GM12892 (cell line): ENCODE results near the gene TMEM150C.
"Not testable (repeated sequence)": the region's sequence is repeated elsewhere in the genome, so short reads cannot be mapped to it uniquely, and the experiment has no call there.

Source experiments
- POLR2A ChIP-seq: IDR thresholded peaks from 2 replicates; pipeline ENCODE4 v1.6.1; 2011; ENCODE audit warnings: low read depth, low read length, control low read depth
- POLR2AphosphoS5 ChIP-seq: IDR thresholded peaks from 2 replicates; pipeline ENCODE4 v1.6.1; 2011; ENCODE audit warnings: low read depth, low read length, control low read depth

- not testable (repeated sequence) for TF ChIP-seq POLR2AphosphoS5, POLR2A
These were observed 2.6 kb downstream of the TMEM150C start for GRCh38 chr4:82559090-82559734.
